GM18909 (cell line): ENCODE data around the gene ACSL6.

Experiments
- ATAC-seq: cut with Tn5 transposase; IDR thresholded peaks from one replicate; pipeline ENCODE4 v1.9.1; 2021; ENCODE audit warnings: mild to moderate bottlenecking; ENCODE audit not compliant: unreplicated experiment, poor library complexity

Gene ACSL6

DNA sequence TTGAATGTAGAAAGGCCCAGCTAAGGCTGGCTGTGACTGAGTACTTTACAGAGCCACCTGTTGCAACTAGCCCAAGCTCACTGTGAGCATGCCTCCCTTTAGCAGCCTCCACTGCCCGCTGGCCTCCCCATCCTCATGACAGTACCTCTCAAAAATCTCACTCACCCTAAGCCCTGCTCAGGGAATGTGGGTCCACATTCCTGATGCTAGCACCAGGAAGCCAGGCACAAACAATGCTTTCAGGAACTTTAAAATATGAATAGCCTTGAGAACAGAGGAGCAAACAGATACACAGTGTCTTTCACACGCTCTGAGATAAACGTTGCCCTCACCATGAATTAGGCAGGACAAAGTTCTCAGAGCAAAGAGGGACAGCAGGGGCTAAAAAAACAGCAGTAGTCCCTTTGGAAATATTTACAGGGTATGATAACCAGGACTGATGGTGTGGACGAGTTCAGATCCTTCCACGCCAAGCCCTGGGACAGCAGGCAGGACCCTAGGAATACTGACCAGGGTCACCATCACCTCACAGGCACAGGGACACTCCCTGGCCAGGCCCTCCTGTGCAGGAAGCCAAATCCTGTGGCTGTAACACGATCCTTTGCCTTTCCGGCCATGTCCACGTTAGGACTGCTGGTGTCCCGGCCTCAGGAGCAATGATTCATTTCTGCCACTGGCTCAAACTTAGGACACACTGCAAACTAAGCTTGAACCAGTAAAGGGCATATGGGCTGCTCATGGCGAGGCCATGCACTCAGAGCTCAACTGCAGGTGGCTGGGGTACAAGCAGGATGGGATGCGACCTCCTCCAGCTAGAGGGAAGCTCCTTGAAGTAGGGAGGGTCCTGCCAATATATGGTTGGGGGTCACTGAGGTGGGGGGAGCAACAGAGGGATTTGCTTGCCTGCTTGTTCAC is 9.6 kb downstream of the ACSL6 start:
- ATAC-seq, result no peak

DNA sequence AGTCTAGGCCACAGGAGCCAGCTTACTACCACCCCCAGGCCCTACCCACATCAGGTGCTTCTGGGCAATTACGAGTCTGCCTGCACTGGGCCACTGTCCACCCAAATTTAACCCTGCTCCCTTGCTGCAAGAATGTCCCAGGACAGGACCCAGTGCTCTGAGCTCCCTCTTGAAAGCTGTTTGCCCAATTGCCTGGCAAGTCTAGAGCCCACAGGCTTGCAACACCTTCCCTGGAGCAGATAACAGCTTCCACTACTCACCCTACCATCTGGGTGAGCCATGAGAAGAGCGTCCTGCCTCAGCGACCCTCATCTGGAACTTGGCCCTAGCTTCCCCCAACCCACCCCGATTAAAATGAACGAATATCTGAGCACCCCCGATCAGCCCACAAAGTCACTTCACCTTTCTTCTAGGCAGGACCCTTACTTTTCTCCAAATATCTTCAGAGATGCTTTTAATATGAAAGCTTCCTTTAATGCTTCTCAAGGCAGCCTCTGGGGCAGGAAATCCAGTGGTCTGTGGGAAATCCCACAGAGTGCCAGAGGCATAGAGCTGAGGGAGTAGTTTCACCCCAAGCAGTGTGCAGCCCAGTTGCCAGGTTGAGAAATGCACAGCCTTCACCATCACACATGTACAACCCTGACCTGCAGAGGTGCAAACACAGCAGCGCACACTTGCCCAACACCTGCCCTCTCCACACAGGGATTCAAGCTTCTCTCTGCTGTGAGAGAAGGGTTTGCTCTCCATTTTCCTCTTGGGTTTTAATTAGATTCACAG is 10.6 kb downstream of the ACSL6 start:
- no peak for ATAC-seq

DNA sequence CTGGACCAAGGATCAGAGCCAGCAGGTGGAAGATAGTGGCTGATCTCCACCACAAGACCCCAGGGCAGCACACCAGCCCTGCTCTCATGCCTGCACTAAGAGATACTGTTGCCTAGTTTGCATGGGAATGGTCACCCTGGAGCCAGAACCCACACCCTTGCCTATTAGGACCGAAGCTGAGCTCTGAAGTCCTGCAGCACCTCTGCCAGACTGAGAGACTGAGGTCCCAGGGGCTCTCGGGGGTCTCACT is 11.3 kb downstream of the ACSL6 start:
- no peak for ATAC-seq

DNA sequence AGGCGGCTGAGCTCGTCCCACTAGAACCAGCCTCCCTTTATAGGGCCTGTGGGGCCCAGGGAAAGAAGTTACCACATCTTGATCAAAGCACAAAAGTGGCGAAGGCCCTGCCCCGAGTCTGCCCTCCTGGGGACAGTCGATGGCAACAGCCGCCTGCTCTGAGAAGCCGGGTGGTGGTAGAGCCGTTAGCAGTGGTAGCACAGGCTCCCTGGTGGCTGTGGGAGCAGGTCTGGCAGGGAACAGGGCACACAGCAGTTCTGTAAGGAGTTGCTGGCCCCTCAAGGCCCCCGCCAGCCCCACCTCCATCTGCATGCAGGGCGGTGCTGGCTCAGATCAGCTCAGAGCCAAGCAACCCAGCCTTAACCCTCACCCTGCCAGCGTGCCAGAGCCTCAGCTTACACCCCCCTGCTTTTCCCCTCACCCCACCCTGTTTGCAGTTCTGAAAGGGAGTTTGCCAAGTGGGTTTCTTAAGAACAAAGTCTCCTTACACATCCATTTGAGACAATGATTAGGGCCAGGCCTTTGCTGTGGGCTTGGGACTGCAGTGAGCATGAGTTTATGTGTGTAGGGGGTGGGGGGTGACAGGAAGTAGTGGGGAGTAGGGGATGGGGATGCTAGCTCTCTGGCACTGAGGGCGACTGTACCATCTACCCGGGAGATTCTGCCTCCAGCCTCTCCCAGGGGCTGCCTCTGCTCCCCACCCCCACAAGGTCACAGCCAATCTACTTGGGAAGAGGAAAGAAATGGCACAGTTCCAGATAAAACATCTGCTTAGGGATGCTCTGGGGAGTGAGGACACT is 11.8 kb downstream of the ACSL6 start:
- no peak for ATAC-seq

DNA sequence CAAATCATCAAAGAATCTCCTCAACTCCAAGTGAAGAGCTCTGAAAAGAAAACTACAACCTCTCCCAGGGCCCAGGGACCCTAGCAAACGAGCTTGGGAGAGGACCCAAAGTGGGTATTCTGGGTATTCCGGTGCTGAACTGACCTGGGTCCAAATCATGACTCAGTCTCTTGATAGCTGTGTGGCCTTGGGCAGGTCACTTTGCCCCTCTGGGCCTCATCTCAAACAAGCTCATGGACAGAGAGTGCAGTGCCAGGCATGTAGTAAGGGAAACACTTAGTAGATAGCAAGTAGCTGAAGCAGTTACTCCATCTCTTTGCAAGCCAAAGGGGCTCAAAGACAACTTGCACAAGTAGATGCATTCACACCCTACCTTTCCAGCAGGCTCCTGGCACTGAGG is 12.4 kb downstream of the ACSL6 start:
- ATAC-seq, result no peak

DNA sequence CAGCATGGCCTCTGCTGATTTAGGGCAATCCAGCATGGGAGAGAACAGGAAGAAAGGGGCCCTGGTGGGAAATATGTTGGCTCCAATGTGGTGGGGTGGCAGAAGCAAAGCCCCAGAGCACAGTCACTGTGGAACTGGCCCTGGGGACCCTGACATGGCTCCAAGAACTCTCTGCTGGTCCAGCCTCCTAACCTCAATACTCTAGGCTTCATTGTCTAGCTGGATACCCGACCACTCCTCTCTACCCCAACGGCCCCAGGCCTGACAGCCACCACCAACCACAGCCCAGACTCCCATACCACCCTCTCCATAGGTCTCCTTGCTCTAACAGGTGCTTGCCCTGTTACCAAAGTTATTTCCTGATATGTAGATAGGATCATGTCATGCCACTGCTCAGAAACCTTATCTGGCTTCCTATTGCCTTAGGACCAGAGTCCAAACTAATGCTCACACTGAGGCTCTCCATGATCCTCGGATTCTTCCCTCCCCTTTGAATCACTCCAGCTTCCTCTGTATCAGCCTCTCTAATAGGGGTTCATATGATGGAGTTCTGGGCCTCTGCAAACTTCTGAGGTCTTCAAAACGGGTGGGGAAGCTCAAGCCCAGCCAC is 12.9 kb downstream of the ACSL6 start:
- ATAC-seq, result no peak

DNA sequence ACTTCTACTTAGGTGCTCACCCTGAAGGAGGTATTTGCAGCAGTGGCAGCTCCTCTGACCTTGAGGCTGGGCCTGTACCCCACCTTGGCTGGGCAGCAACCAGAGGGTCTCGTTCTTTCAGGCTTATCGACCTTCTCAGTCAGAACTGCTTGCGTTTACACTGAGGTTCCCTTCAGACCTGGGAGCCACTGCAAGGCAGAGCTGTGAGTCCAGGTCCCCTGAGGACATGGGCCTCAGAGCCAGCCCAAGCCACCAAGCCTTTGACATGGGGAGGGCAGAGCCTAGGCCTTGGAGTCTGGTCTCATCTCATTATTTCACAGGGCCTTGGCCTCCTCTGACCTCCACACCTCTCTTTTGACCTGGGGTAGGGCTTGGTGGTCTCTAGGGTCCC is 13.7 kb downstream of the ACSL6 start:
- ATAC-seq, result no peak

DNA sequence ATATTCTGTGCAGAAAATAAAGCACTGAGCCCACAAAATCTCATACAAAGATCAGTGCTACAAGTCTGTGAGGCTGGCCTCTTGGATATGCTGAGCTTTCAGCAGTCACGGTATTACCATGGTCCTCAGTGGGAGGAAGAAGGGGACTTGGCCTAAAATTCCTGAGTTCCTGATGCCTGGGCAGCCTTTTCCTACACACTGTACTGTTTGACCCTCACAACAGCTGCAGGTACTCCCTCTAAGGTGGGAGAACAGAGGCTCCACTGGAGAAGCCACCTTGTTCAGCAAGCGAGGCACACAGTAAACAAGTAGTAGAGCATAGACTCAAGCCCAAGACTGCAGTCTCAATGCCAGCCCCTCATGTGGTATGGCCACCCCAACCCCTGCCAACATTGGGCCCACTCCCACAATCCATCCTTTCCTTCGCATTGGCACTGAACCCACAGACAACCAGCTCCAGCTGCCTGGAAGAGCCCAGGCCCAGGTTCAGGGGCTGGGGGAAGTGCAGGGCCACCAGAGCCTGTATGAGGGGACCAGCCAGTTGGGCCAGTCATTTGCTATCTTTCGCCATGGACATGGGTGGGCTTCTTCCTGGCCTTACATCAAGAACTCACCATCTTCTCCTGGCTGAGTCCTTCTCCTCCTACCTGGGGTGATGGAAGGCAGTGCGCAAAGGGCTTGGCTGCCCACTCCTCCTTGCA is 14.3 kb downstream of the ACSL6 start:
- ATAC-seq, result no peak

DNA sequence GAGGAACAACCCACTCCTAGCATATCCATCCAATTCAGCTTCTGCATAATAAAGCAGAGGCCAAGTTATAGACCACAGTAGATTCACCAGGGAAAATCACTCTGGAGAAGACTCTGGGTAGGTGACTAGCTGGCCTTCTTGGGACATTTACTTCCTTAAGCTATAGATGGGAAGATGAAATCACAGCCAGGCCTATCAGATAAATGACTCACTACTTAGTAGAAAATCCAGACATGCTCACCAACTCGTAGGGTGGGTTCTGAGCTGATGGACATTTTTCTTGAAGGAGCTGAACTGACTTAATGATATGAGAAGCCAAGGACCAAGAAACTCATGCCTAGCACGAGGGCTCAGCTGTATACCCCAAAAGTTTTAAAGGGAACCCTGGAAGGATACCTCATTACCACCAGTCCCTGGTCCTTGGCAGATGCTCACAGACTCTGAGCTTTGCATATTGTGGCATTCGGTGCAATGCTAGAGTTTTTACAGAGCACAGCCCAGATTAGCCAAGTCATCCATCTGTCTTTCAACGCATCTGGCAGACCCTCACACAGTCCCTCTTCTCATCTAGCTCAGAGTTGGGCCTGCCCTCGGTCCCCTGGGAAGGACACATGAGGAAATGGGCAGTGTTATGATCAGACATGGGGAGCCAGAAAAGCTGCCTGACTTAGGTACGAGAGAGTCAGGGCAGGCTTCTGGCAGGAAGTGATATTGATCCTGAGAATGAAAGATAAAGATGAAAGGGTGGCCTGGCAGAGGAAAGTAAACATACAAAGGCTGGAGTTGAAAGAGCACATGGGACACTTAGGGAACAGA is 15.0 kb downstream of the ACSL6 start:
- ATAC-seq, result no peak

DNA sequence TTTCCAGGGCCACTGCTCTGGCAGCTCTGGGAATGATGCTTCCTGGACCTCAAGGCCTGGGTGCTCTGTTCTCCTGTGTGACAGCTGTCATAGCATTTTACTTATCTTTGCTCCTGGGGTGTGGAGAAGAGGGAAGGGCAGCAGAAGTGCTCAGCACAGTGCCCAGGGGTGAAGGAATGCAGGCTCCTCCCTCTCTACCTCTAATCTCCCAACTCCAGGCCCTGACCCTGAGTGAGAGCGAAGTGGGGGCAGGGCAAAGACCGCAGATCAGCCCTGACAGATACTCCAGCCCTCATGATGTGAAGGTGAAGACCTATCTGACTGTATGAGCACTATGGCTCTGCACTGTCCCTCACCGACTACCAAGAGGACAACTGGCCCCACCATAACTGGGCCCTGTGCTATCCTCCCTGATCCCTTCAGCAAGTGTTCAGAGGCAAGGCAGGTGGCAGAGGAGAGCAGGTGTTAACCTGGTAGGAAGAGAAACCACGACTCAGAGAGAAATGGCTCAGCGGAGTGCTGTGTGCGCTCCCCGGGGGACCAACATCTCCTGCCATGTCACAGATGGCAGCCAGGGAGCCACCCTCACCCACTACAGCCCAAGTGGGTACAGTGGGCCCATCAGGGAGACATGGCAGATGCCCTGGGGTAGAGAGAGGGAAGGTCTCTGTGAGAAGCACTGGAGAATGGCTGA is 16.8 kb downstream of the ACSL6 start:
- no peak for ATAC-seq

DNA sequence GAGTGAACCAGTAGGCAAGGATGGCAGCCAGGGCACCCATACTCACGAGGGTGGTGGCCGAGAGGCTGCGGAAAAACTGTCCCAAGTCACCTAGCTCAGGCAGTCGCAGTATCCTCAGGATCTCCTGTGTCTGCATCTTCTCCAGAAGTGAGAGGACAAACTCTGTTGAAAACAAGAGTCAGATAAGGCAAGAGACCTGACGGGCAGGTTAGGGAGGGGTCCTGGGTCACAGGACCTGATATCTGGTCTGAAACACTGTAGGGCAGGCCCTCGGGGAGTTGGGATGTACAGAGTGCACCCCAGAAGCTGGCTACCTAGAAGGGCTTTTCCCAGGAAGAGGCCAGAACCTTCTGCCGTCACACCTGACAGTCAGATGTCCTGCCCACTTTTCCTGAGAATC is 17.4 kb downstream of the ACSL6 start:
- ATAC-seq, result no peak

DNA sequence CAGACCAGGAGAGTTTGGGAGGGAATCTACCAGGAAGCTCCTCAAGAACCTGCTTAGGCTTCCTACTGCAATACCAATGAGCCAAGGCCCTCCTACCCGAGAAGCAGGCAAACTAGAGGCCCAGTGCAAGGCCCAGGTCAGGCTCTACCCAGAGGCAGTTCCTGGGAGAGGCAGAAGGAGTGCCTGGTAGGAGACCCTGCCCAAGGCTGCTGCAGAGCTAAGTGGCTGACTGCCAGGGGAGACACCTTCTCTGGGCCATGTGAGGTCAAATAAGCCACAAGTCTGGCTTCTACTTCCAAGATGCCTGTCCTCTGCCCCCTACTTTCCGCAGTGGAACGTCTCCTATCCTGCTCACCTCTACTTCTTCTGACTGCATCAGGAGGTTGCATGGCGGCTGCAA is 17.8 kb downstream of the ACSL6 start:
- no peak for ATAC-seq

DNA sequence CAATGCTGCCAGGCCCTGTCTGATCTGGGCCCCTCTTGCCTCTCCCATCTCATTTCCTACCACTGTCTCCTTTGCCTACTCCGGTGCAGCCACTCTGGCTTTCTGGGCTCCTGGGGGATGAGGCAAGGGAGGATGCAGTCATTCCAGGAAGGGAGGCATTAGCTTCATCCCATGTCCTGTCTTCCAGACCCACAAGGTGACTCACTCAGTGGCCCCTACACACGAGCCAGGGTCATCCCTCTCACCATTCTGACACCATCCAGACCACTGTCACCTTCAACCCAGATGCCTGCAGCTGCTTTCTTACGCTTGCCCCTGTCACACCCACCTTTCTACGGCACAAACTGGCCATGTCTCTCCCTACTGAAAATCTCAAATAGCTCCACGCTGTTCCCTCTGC is 19.1 kb downstream of the ACSL6 start:
- ATAC-seq, result no peak

DNA sequence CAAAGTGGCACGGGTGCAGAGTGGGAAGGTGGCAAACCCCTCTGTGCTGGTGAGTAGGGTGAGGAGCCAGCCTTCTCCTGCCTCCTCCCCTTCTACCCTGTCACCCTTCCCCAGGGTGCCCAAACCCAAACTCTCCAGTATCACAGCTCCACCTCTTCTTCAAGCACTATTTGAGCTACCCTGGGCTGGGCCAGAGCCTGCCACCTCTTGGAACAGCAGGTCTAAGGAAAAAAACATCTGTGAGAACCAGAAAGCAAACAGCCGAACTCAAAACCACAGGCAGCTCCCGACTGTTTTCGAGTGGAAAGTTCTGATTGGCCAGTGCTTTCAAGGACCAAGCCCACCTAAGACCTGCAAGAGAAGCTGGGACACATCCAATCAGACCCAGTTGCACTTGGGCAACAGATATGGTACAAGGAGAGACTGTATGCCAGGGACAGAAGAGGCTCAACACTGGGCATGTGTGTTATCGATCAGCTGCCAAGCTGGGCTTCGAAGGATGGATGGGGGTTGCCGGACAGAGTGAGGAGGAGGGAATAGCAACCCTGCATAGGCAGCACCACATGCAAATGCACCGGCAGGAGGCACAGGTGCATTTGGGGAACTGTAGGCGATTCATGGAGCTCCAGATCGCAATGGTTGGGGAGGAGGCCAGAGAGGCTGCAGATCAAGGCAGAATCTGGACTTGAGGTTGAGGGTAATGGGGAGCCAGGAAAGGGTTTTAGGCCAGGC is 19.7 kb downstream of the ACSL6 start:
- no peak for ATAC-seq

DNA sequence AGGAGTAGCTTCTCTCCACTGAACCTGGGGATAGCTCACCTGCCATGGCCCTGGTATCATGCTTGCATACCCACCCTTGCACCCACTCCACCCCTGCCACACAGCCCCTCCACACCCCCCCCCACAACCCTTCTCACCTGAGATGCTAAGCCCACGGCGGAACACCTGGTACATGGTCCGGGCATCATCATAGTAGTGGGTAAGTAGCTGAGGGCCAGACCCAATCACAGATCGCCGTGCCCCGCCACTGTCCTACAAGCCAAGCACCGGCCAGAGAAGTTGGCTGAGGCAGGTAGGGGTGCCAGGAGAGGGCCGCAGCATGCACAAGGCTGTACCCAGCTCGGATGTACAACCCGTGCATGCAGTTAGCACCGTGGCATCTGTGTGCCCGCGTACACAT is 20.7 kb downstream of the ACSL6 start:
- ATAC-seq, result no peak

DNA sequence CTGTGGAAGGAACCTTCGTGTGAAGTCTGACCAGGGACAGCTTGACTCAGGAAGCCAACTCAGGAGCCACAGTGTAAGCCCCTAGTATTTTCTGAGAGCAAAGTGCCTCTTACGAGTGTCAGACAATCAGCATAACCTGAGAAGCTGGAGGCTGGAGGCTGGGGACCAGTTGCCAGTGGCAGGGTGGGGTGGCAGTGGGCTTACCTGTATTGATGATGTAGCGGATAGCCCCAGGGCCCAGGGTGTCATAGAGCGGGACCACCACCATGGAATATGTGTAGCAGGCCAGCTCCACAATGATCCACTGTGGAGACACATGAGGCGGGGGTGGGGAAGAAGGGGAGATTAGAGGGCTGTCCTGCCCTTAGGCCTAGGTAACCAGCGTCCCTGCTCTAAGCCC is 22.9 kb downstream of the ACSL6 start:
- ATAC-seq, result no peak

DNA sequence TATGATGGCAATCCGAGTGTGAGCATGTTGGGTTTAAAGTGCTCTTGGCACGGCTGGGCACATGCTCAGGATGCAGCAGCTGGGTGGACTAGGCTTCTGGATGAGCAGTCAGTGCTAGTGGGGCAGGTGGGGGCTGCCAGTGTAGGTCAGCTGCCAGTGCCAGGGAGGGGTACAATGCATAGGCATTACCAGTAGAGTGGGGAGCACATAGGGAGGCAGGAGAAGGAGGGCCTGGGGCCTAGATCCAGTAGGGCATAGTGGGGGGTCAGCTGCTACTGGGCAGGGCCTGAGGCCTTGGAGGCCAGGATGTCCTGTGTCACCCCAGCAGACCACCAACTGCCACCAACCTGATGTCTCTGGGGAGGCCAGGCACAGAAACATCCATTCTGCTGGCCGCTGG is 24.2 kb downstream of the ACSL6 start:
- no peak for ATAC-seq
